H9 (cell line): Measurements from ENCODE around the gene ALOX15B. TPM values are rescaled to one million over a fixed set of nuclear protein-coding genes. Genes with fewer than 3 reads are reported as not detected.
A peak's percentile ranks its signal among the peaks of the same experiment; 100 is the strongest.

ENCODE experiments used
- DNase-seq: peaks from one replicate; pipeline ENCODE4 v3.0.0-alpha.2; 2017
- H2AFZ ChIP-seq: one replicate; pipeline ENCODE4 v1.6.1; 2013; ENCODE audit warnings: mild to moderate bottlenecking, low read length, control low read depth, moderate library complexity
- H2AK5ac ChIP-seq: 2 replicates; pipeline ENCODE4 v1.6.1; 2013; ENCODE audit warnings: low read length, control low read depth, mixed read lengths; ENCODE audit not compliant: insufficient read length
- H2BK120ac ChIP-seq: one replicate; pipeline ENCODE4 v1.6.1; 2013; ENCODE audit warnings: low read depth, mild to moderate bottlenecking, low read length, control low read depth, inconsistent platforms; ENCODE audit not compliant: poor library complexity, severe bottlenecking
- H2BK12ac ChIP-seq: 2 replicates; pipeline ENCODE4 v1.6.1; 2013; ENCODE audit warnings: low read length, control low read depth, mixed read lengths, low read depth; ENCODE audit not compliant: insufficient read length
- H2BK15ac ChIP-seq: 2 replicates; pipeline ENCODE4 v1.6.1; 2013; ENCODE audit warnings: low read depth, low read length, control low read depth
- H2BK20ac ChIP-seq: one replicate; pipeline ENCODE4 v1.6.1; 2013; ENCODE audit warnings: low read depth, mild to moderate bottlenecking, low read length, control low read depth, inconsistent platforms; ENCODE audit not compliant: poor library complexity, severe bottlenecking
- H2BK5ac ChIP-seq: 2 replicates; pipeline ENCODE4 v1.6.1; 2013; ENCODE audit warnings: low read length, control low read depth, mixed read lengths; ENCODE audit not compliant: insufficient read length
- H3K14ac ChIP-seq: 2 replicates; pipeline ENCODE4 v1.6.1; 2013; ENCODE audit warnings: low read length, control low read depth; ENCODE audit not compliant: insufficient read depth
- H3K18ac ChIP-seq: 2 replicates; pipeline ENCODE4 v1.6.1; 2013; ENCODE audit warnings: low read depth, mild to moderate bottlenecking, mixed read lengths, low read length, control low read depth; ENCODE audit not compliant: insufficient read length
- H3K23ac ChIP-seq: 2 replicates; pipeline ENCODE4 v1.6.1; 2013; ENCODE audit warnings: low read length, control low read depth, mixed read lengths, low read depth; ENCODE audit not compliant: insufficient read length
- H3K23me2 ChIP-seq: 2 replicates; pipeline ENCODE4 v1.6.1; 2013; ENCODE audit warnings: low read depth, mild to moderate bottlenecking, mixed read lengths, low read length, control low read depth; ENCODE audit not compliant: insufficient read length, poor library complexity, severe bottlenecking
- H3K27ac ChIP-seq: 2 replicates; pipeline ENCODE4 v1.5.1; 2013; ENCODE audit warnings: low read length, control low read depth, mixed read lengths, low read depth; ENCODE audit not compliant: insufficient read length
- H3K27me3 ChIP-seq: 2 replicates; pipeline ENCODE4 v1.6.1; 2013; ENCODE audit warnings: low read length, control low read depth, inconsistent platforms; ENCODE audit not compliant: insufficient read depth
- H3K4ac ChIP-seq: 2 replicates; pipeline ENCODE4 v1.6.1; 2013; ENCODE audit warnings: low read depth, mild to moderate bottlenecking, control low read depth, inconsistent platforms, low read length, moderate library complexity
- H3K4me1 ChIP-seq: 2 replicates; pipeline ENCODE4 v1.6.1; 2013; ENCODE audit warnings: low read length, control low read depth, inconsistent platforms; ENCODE audit not compliant: insufficient read depth
- H3K4me2 ChIP-seq: 2 replicates; pipeline ENCODE4 v1.6.1; 2013; ENCODE audit warnings: low read length, control low read depth, mixed read lengths; ENCODE audit not compliant: insufficient read length, insufficient read depth
- H3K56ac ChIP-seq: 2 replicates; pipeline ENCODE4 v1.6.1; 2013; ENCODE audit warnings: low read depth, mild to moderate bottlenecking, mixed read lengths, low read length, control low read depth; ENCODE audit not compliant: insufficient read length
- H3K79me1 ChIP-seq: 2 replicates; pipeline ENCODE4 v1.6.1; 2013; ENCODE audit warnings: low read depth, mild to moderate bottlenecking, moderate library complexity, low read length, control low read depth, inconsistent platforms; ENCODE audit not compliant: insufficient read depth, poor library complexity, severe bottlenecking
- H3K79me2 ChIP-seq: 2 replicates; pipeline ENCODE4 v1.6.1; 2013; ENCODE audit warnings: low read length, control low read depth, inconsistent platforms; ENCODE audit not compliant: insufficient read depth
- H3K9ac ChIP-seq: 2 replicates; pipeline ENCODE4 v1.6.1; 2013; ENCODE audit warnings: low read length, control low read depth, mixed read lengths; ENCODE audit not compliant: insufficient read length; ENCODE audit errors: extremely low read depth
- H3K9me3 ChIP-seq: one replicate; pipeline ENCODE4 v1.6.1; 2013; ENCODE audit warnings: low read depth, low read length, inconsistent platforms; ENCODE audit not compliant: control insufficient read depth
- H3T11ph ChIP-seq: one replicate; pipeline ENCODE4 v1.6.1; 2013; ENCODE audit warnings: mild to moderate bottlenecking, low read length, control low read depth, inconsistent platforms
- H4K20me1 ChIP-seq: one replicate; pipeline ENCODE4 v1.6.1; 2013; ENCODE audit not compliant: control insufficient read depth, insufficient read length, insufficient read depth
- H4K5ac ChIP-seq: 2 replicates; pipeline ENCODE4 v1.6.1; 2013; ENCODE audit warnings: low read depth, mild to moderate bottlenecking, mixed read lengths, low read length, control low read depth; ENCODE audit not compliant: insufficient read length
- H4K8ac ChIP-seq: replicated peaks from 2 replicates; pipeline ENCODE4 v1.6.1; 2013; ENCODE audit warnings: low read length, control low read depth, mixed read lengths, low read depth; ENCODE audit not compliant: insufficient read length
- H4K91ac ChIP-seq: 2 replicates; pipeline ENCODE4 v1.6.1; 2013; ENCODE audit warnings: low read depth, mild to moderate bottlenecking, moderate library complexity, mixed read lengths, low read length, control low read depth; ENCODE audit not compliant: insufficient read length
- H3K27ac Mint-ChIP-seq, 3 experiments: 2 replicates in 2 of 3; 3 replicates in 1 of 3; pipeline ENCODE4 v1.8.0; 2020 to 2021; ENCODE audit warnings: mixed read lengths in 3 of 3, mild to moderate bottlenecking in 1 of 3, moderate library complexity in 1 of 3
- H3K27me3 Mint-ChIP-seq: 2 replicates; pipeline ENCODE4 v1.8.0; 2021; ENCODE audit warnings: low read depth, mild to moderate bottlenecking, moderate library complexity, mixed read lengths
- H3K36me3 Mint-ChIP-seq, 3 experiments: 2 replicates in 2 of 3; 3 replicates in 1 of 3; pipeline ENCODE4 v1.8.0; 2020 to 2021; ENCODE audit warnings: low read depth in 3 of 3, mixed read lengths in 3 of 3; ENCODE audit not compliant: insufficient read depth in 1 of 3
- H3K4me1 Mint-ChIP-seq, 2 experiments: 2 replicates each; pipeline ENCODE4 v1.8.0; 2020; ENCODE audit warnings: mixed read lengths in 2 of 2
- H3K4me3 Mint-ChIP-seq, 2 experiments: 2 replicates in 1 of 2; 3 replicates in 1 of 2; pipeline ENCODE4 v1.8.0; 2020 to 2021; ENCODE audit warnings: mild to moderate bottlenecking in 2 of 2, mixed read lengths in 2 of 2, moderate library complexity in 1 of 2
- H3K9me3 Mint-ChIP-seq, 2 experiments: 2 replicates in 1 of 2; 3 replicates in 1 of 2; pipeline ENCODE4 v1.8.0; 2020; ENCODE audit warnings: mild to moderate bottlenecking in 2 of 2, mixed read lengths in 2 of 2, moderate library complexity in 1 of 2
- CTCF ChIP-seq: fragments of 200-600 bp; sonication (generic); conservative IDR thresholded peaks from 3 replicates; pipeline ENCODE4 v1.8.0; 2021; ENCODE audit warnings: antibody characterized with exemption, mild to moderate bottlenecking
- WGBS: extraction: QIAGEN DNeasy Blood & Tissue Kit; methylation state at CpG from one replicate; pipeline ENCODE4 v1.1.7; 2013; ENCODE audit warnings: missing lambda C conversion rate, low lambda C conversion rate, mixed read lengths; ENCODE audit not compliant: insufficient read length; ENCODE audit errors: extremely low coverage; 5-methylcytosine and 5-hydroxymethylcytosine counted together
- total RNA-seq: library from RNA; stranded (reverse); gene quantifications from 2 replicates; pipeline ENCODE4 v1.2.1, GENCODE V29; 2021

The ALOX15B gene
- total RNA-seq, 1 experiment from 2014 or later, result not detected

- DNase-seq, result peak; percentile 82
Measured at GRCh38 chr17:7997186-7997585, 41.7 kb upstream of the ALOX15B start.

More at GRCh38 chr17:7997186-7997585, 41.7 kb upstream of the ALOX15B start:
- H3K23me2 ChIP-seq, result no peaks in the 10 kb centered on the region
- no peak overlapping the region for H3K4me3 Mint-ChIP-seq
- no peaks in the 10 kb centered on the region; the same call in 1 of the 2 replicates for H3K4me1 ChIP-seq
- no peak overlapping the region for H2BK15ac ChIP-seq
- no peak overlapping the region for H2BK5ac ChIP-seq
- no peak overlapping the region for H3K4me2 ChIP-seq
- H3K23ac ChIP-seq, result no peak overlapping the region
- H3T11ph ChIP-seq, result no peak overlapping the region
- no peak overlapping the region for H4K5ac ChIP-seq
- no peak overlapping the region for H3K9ac ChIP-seq
- H3K9me3 ChIP-seq, result no peaks in the 10 kb centered on the region
- H3K27ac Mint-ChIP-seq, result no peak overlapping the region
- no peak overlapping the region for H3K27ac ChIP-seq
- H2BK120ac ChIP-seq, result no peak overlapping the region
- H3K36me3 Mint-ChIP-seq, result no peaks in the 10 kb centered on the region
- H3K14ac ChIP-seq, result no peak overlapping the region
- H3K9me3 Mint-ChIP-seq, result no peaks in the 10 kb centered on the region; a peak in 2 of 5 replicates
- H3K27me3 Mint-ChIP-seq, result peaks cover 19% of the 10 kb centered on the region
- no peaks in the 10 kb centered on the region for H4K20me1 ChIP-seq
- no peak overlapping the region for H4K8ac ChIP-seq
- H3K79me2 ChIP-seq, result no peaks in the 10 kb centered on the region
- no peak overlapping the region for H2AK5ac ChIP-seq
- TF ChIP-seq CTCF, result peak; percentile 67
- H3K4ac ChIP-seq, result no peak overlapping the region
- no peaks in the 10 kb centered on the region for H3K79me1 ChIP-seq
- no peak overlapping the region for H3K56ac ChIP-seq
- peak overlapping the region; percentile 68 for H2AFZ ChIP-seq
- WGBS, result no CpG with 5 or more reads among the region's 5 CpGs
- H3K4me1 Mint-ChIP-seq, result peaks cover 3 to 9% of the 10 kb centered on the region in 2 experiments; a peak in 3 of 4 replicates
- H3K18ac ChIP-seq, result no peak overlapping the region
- no peak overlapping the region for H2BK12ac ChIP-seq
- peaks cover 4% of the 10 kb centered on the region; the same call in 1 of the 2 replicates for H3K27me3 ChIP-seq
- H2BK20ac ChIP-seq, result no peak overlapping the region
- no peak overlapping the region for H4K91ac ChIP-seq
